Bone marrow (tissue), 2 donors: ENCODE data around the gene ABCE1.

ENCODE experiments used
- DNase-seq, 2 donors: peaks; one replicate each; lab custom pipeline; 2025; lab: John Stamatoyannopoulos, UW

ABCE1 gene

GRCh38 chr4:145177511-145177905 is 79.4 kb downstream of the ABCE1 start:
- DNase-seq: no peak

- peak in 1 of 2 donors; percentile 27 for DNase-seq
Observed at GRCh38 chr4:145177906-145178538, 79.9 kb downstream of the ABCE1 start.

- no peak for DNase-seq
Observed at GRCh38 chr4:145178740-145179280, 80.7 kb downstream of the ABCE1 start.
